ENCODE data around the gene CYP19A1.

DNA sequence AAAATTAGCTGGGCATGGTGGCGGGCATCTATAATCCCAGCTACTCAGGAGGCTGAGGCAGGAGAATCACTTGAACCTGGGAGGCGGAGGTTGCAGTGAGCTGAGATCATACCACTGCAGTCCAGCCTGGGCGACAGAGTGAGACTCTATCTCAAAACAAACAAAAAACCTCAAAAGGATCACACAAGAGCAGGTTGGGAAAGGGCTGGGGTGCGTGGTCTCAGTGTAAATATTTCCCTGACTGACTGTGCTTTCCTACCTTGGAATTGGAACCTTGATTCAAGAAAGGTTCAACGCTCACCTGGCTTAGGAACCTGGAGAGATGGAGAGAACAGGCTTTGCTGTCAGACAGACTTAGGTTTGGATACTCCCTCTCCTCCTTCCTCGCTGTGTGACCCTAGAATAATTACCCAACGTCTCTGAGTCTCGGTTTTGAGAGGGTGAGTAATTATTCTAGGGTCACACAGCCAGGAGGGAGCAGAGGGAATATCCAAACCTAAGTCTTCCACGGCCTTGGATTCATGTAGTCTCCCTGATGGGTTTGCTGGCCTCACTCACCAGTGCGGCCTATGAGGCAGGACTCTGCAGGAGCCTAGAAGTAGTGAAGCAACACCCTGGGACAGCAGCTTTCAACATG lies 24.6 kb downstream of the CYP19A1 start:
- TF ChIP-seq, protein P1, sequence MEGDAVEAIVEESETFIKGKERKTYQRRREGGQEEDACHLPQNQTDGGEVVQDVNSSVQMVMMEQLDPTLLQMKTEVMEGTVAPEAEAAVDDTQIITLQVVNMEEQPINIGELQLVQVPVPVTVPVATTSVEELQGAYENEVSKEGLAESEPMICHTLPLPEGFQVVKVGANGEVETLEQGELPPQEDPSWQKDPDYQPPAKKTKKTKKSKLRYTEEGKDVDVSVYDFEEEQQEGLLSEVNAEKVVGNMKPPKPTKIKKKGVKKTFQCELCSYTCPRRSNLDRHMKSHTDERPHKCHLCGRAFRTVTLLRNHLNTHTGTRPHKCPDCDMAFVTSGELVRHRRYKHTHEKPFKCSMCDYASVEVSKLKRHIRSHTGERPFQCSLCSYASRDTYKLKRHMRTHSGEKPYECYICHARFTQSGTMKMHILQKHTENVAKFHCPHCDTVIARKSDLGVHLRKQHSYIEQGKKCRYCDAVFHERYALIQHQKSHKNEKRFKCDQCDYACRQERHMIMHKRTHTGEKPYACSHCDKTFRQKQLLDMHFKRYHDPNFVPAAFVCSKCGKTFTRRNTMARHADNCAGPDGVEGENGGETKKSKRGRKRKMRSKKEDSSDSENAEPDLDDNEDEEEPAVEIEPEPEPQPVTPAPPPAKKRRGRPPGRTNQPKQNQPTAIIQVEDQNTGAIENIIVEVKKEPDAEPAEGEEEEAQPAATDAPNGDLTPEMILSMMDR (IDR thresholded peaks at IDR 0.05) = no peak
- TF ChIP-seq POLR2A (IDR thresholded peaks at IDR 0.05) = no peak
